Stimulated activated naive CD8-positive, alpha-beta T cell treated with anti-CD3 and anti-CD28 coated beads, Interleukin-15, amount 100 ng/mL, for 72 hours (primary cell): ENCODE data around the gene NANOG.
A peak's percentile ranks its signal among the peaks of the same experiment; 100 is the strongest.
"Not testable (repeated sequence)": the region's sequence is repeated elsewhere in the genome, so short reads cannot be mapped to it uniquely, and the experiment has no call there.

Source experiments
- ATAC-seq: fragments of 150-1000 bp; cut with Tn5 transposase; 2 replicates; pipeline ENCODE4 v1.10.0; 2021; ENCODE audit warnings: mild to moderate bottlenecking, moderate library complexity
- DNase-seq, 2 donors: peaks; one replicate each; pipeline ENCODE4 v3.0.0; 2021 to 2022
- H3K27ac Mint-ChIP-seq, 2 donors: one replicate each; pipeline ENCODE4 v1.8.0; 2022; ENCODE audit warnings: mild to moderate bottlenecking in 2 of 2, mixed read lengths in 2 of 2, moderate library complexity in 2 of 2
- H3K27me3 Mint-ChIP-seq: one replicate; pipeline ENCODE4 v1.8.0; 2022; ENCODE audit warnings: mixed read lengths
- H3K4me1 Mint-ChIP-seq: one replicate; pipeline ENCODE4 v1.8.0; 2022; ENCODE audit warnings: mild to moderate bottlenecking, mixed read lengths
- H3K4me3 Mint-ChIP-seq, 2 donors: one replicate each; pipeline ENCODE4 v1.8.0; 2022; ENCODE audit warnings: mild to moderate bottlenecking in 2 of 2, mixed read lengths in 2 of 2, moderate library complexity in 1 of 2
- H3K9me3 Mint-ChIP-seq, 2 donors: one replicate each; pipeline ENCODE4 v1.8.0; 2022; ENCODE audit warnings: mixed read lengths in 2 of 2

The NANOG gene

DNA sequence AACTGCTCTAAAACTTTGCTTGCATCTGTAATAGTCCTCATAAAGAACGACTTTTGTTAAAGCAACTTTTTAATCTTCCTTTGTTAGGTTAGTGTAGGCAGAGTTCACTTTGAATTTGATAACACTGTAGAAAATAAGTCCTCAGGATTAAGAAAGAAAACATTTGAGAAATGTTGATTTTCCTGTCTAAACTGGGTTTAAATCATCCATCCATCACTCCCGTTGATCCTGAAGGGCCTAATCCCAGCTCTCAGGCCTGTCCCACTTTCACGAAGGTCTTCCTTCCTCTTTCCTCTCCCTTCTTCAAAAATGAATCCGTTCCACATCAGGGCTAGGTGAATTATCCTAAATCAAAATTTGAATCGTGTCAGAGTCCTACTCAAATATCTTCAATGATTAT, 46.6 kb downstream of the NANOG start:
- ATAC-seq, result no peak
- peaks cover 4% of the 10 kb centered on the region for H3K4me1 Mint-ChIP-seq
- DNase-seq, result no peak
- H3K27ac Mint-ChIP-seq, result no peak overlapping the region
- no peak overlapping the region for H3K4me3 Mint-ChIP-seq
- H3K27me3 Mint-ChIP-seq, result no peaks in the 10 kb centered on the region
- no peaks in the 10 kb centered on the region for H3K9me3 Mint-ChIP-seq

- Mint-ChIP-seq H3K4me3 (no peak overlapping the region), H3K27me3 (no peaks in the 10 kb centered on the region), H3K4me1 (peaks cover 2% of the 10 kb centered on the region), H3K9me3 (no peaks in the 10 kb centered on the region), H3K27ac (no peak overlapping the region)
- DNase-seq (no peak), ATAC-seq (no peak)
Measured at GRCh38 chr12:7837366-7837765, 48.2 kb downstream of the NANOG start.

DNA sequence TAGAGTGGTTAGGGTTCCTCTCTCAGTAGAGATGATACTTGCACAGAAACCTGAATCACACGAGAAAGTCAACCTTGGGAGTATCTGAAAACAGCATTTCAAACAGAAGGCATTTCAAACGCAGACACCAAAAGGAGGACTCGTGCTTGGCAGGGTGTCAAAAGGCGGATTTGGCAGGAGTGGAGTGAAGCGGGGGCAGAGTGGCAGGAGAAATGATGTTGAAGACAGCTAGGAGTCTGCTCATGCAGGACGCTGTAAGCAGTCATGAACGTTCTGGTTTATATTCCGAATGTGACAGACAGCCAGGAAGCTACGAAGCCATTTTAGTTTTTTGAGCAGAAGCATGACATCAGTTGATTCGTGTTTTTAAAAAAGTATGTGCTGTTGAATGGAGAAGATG, 50.0 kb downstream of the NANOG start:
- DNase-seq, H3K4me3 Mint-ChIP-seq, ATAC-seq, H3K27ac Mint-ChIP-seq, H3K9me3 Mint-ChIP-seq, H3K4me1 Mint-ChIP-seq, H3K27me3 Mint-ChIP-seq: not testable (repeated sequence)

- not testable (repeated sequence) for H3K27me3 Mint-ChIP-seq, H3K27ac Mint-ChIP-seq, H3K4me3 Mint-ChIP-seq, H3K4me1 Mint-ChIP-seq, ATAC-seq, H3K9me3 Mint-ChIP-seq, DNase-seq
Measured at GRCh38 chr12:7839848-7840247, 50.6 kb downstream of the NANOG start.

DNA sequence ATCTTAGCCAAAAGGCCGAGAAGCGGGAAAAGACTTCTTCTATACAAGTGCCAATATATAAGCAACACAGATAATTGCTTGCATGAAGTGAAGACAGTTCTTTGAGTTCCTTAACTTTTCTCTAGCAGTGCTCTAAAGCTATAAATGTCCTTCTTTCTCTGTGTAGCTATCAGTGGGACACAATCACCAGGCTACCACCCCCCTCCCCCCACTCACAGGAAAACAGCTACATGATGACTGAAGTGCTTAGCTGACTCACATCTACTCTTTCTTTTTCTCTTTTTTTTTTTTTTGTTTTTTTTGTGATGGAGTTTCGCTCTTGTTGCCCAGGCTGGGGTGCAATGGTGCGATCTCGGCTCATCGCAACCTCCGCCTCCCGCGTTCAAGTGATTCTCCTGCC, 53.2 kb downstream of the NANOG start:
- not testable (repeated sequence) for H3K9me3 Mint-ChIP-seq, H3K27ac Mint-ChIP-seq, H3K27me3 Mint-ChIP-seq, DNase-seq, H3K4me3 Mint-ChIP-seq, ATAC-seq, H3K4me1 Mint-ChIP-seq

DNA sequence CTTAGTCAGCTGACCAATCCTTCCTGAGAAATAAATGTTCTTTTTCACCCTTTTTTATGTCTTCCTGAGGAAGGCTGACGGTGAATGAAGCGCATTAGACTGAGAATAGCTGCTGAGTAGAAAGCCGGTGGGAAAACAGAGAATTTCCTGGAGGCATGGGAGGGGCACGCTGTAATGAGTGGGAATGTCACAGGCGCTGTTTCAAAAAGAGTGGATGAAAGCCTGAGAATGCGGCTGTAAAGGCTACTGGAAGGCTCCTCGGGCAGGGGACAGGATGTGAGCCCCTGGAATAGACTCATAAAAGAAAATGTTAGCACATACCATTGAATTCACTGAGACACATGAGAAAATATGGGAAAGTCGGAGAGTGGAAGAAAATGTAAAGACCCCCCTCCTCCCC, 53.9 kb downstream of the NANOG start:
- Mint-ChIP-seq H3K27ac (peak overlapping the region in 1 of 2 donors; percentile 91), H3K4me3 (peak overlapping the region; percentile 19 to 68)
- DNase-seq, result not testable (repeated sequence)

DNA sequence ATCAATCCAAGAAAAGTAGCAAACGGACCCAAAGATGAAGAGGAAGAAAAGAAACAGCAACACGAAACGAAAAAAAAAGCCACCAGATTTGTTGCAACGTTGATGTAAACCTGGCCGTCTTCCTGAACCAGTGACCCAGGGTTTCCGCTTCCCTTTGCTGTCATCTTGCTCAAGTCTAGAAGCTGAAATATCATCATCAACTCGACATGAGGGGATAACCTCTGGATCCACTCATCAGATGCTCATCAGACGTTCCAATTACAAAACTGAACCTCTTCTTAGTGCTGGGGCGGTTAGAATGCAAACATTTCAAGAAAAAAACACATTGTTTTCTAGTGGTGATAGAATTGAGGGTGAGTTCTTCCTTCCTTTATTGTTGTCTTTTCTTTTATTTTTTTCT, 54.4 kb downstream of the NANOG start:
- Mint-ChIP-seq H3K27ac (peak overlapping the region in 1 of 2 donors; percentile 73), H3K4me3 (peak overlapping the region; percentile 42 to 70)
- H3K9me3 Mint-ChIP-seq, DNase-seq, H3K27me3 Mint-ChIP-seq, H3K4me1 Mint-ChIP-seq: not testable (repeated sequence)
- ATAC-seq, result peak; percentile 98

More for the DNA sequence above, 53.9 kb downstream of the NANOG start:
- H3K4me1 Mint-ChIP-seq, H3K27me3 Mint-ChIP-seq, H3K9me3 Mint-ChIP-seq: not testable (repeated sequence)
- peak; percentile 60 for ATAC-seq

- H3K27ac Mint-ChIP-seq, result no peak overlapping the region
- peaks cover 6% of the 10 kb centered on the region for H3K4me1 Mint-ChIP-seq
- no peaks in the 10 kb centered on the region for H3K27me3 Mint-ChIP-seq
- no peak for ATAC-seq
- no peaks in the 10 kb centered on the region for H3K9me3 Mint-ChIP-seq
- H3K4me3 Mint-ChIP-seq, result no peak overlapping the region
- DNase-seq, result no peak
Measured at GRCh38 chr12:7844116-7844515, 54.9 kb downstream of the NANOG start.

DNA sequence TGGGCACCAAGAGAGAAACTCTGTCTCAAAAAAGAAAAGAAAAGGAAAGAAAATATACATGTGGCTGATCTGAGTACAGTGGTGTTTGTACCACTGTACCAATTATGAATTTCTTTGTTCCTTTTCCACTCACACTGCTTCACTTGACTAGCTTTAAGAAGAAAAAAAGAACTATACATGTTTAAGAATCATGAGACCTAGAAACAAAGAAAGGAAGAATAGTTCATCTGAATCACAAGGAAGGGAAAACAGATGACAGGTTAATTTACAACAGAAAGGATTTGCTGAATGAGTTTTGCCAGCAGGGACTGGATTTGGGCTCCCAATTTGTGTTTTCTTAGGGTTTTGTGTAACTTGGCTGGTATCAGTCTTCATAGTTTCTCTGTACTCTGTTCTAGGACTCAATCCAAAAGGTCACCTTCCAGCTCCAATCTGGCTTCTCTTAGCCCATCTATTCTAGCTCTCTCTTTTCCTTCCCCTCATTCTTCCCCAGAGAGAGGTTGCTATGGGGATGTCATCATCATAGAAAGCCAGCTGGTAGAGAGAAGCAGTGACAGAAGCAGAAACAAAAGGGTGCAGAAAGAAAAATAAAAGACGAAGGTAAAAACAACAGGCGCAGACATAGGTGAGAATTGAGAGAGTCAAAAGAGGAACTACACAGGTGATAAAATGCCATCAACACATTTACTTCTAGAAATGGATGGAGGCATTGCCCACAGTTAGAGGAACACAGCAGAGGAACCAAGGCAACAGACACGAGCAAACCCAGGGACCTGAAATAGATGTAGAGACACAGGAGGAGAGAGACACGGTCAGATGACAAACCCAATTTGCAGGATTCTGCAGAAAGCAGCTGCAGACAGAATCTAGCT, 58.3 kb downstream of the NANOG start:
- not testable (repeated sequence) for DNase-seq, H3K4me3 Mint-ChIP-seq, H3K4me1 Mint-ChIP-seq, H3K9me3 Mint-ChIP-seq, H3K27me3 Mint-ChIP-seq, ATAC-seq
- peak overlapping the region in 1 of 2 donors; percentile 2 for H3K27ac Mint-ChIP-seq

- H3K9me3 Mint-ChIP-seq, ATAC-seq, DNase-seq, H3K4me1 Mint-ChIP-seq, H3K4me3 Mint-ChIP-seq, H3K27ac Mint-ChIP-seq: not testable (repeated sequence)
- H3K27me3 Mint-ChIP-seq, result peaks cover 14% of the 10 kb centered on the region
Measured at GRCh38 chr12:7848098-7848422, 58.9 kb downstream of the NANOG start.
